ENCODE measurements around the gene COG2.

- TF ChIP-seq TAF1 (IDR thresholded peaks at IDR 0.05; ENCODE audit: borderline replicate concordance, insufficient read depth, low read length) (0 out of 2 replicates have a peak, but pooled peaks have one; percentile 58), FOXP2 (optimal IDR thresholded peaks at IDR 0.05; ENCODE audit: borderline replicate concordance, extremely low read depth, extremely low read length, insufficient read depth) (peak; percentile 96), SIN3A (IDR thresholded peaks at IDR 0.05; ENCODE audit: borderline replicate concordance, insufficient read depth, low read length) (no peak), POLR2AphosphoS5 (IDR thresholded peaks at IDR 0.05; ENCODE audit: low read depth, low read length) (peak; percentile 68), REST (IDR thresholded peaks at IDR 0.05; ENCODE audit: insufficient read depth in 1 of 2, low read depth in 2 of 2, low read length in 2 of 2) (0 out of 4 replicates have a peak, but pooled peaks of 1 of the 2 experiments have one; percentile 36)
Observed at GRCh38 chr1:230642263-230642959, at the start of gene COG2.
